ENCODE measurements around the gene MYOZ1.
A peak's percentile ranks its signal among the peaks of the same experiment; 100 is the strongest.
"Not testable (repeated sequence)": the region's sequence is repeated elsewhere in the genome, so short reads cannot be mapped to it uniquely, and the experiment has no call there.

MYOZ1 gene

GRCh38 chr10:73625004-73625883 is 16.0 kb downstream of the MYOZ1 start:
- Histone ChIP-seq H3K9me3 (ENCODE audit: control insufficient read depth, low read depth, low read length) (no peaks in the 10 kb centered on the region), H3K27ac (ENCODE audit: low read length) (peak overlapping the region; percentile 78), H3K4me1 (ENCODE audit: control insufficient read depth, low read depth, low read length) (peaks cover 6% of the 10 kb centered on the region), H3K9ac (ENCODE audit: low read length) (peak overlapping the region; percentile 100), H3K27me3 (ENCODE audit: control insufficient read depth, insufficient read depth, low read length) (no peaks in the 10 kb centered on the region), H3K36me3 (ENCODE audit: control insufficient read depth, low read depth, low read length) (no peaks in the 10 kb centered on the region), H3K4me3 (ENCODE audit: low read length) (peak overlapping the region; percentile 100)

GRCh38 chr10:73623056-73623455 is 18.2 kb downstream of the MYOZ1 start:
- no peaks in the 10 kb centered on the region for H3K36me3 ChIP-seq (ENCODE audit: control insufficient read depth, low read depth, low read length)
- H3K9ac ChIP-seq (ENCODE audit: low read length), result no peak overlapping the region
- H3K27me3 ChIP-seq (ENCODE audit: control insufficient read depth, insufficient read depth, low read length), result no peaks in the 10 kb centered on the region
- no peak overlapping the region for H3K4me3 ChIP-seq (ENCODE audit: low read length)
- H3K4me1 ChIP-seq (ENCODE audit: control insufficient read depth, low read depth, low read length), result peaks cover 6% of the 10 kb centered on the region
- no peaks in the 10 kb centered on the region for H3K9me3 ChIP-seq (ENCODE audit: control insufficient read depth, low read depth, low read length)
- H3K27ac ChIP-seq (ENCODE audit: low read length), result no peak overlapping the region

GRCh38 chr10:73620974-73621373 is 20.3 kb downstream of the MYOZ1 start:
- not testable (repeated sequence) for H3K27me3 ChIP-seq (ENCODE audit: control insufficient read depth, insufficient read depth, low read length); H3K27ac ChIP-seq (ENCODE audit: low read length); H3K4me1 ChIP-seq (ENCODE audit: control insufficient read depth, low read depth, low read length); H3K36me3 ChIP-seq (ENCODE audit: control insufficient read depth, low read depth, low read length); H3K9ac ChIP-seq (ENCODE audit: low read length); H3K4me3 ChIP-seq (ENCODE audit: low read length); H3K9me3 ChIP-seq (ENCODE audit: control insufficient read depth, low read depth, low read length)

GRCh38 chr10:73617143-73617542 is 24.1 kb downstream of the MYOZ1 start:
- not testable (repeated sequence) for H3K4me3 ChIP-seq (ENCODE audit: low read length); H3K9me3 ChIP-seq (ENCODE audit: control insufficient read depth, low read depth, low read length); H3K9ac ChIP-seq (ENCODE audit: low read length); H3K27ac ChIP-seq (ENCODE audit: low read length); H3K36me3 ChIP-seq (ENCODE audit: control insufficient read depth, low read depth, low read length); H3K4me1 ChIP-seq (ENCODE audit: control insufficient read depth, low read depth, low read length); H3K27me3 ChIP-seq (ENCODE audit: control insufficient read depth, insufficient read depth, low read length)

- Histone ChIP-seq H3K27me3 (ENCODE audit: control insufficient read depth, insufficient read depth, low read length) (no peaks in the 10 kb centered on the region), H3K36me3 (ENCODE audit: control insufficient read depth, low read depth, low read length) (no peaks in the 10 kb centered on the region), H3K9me3 (ENCODE audit: control insufficient read depth, low read depth, low read length) (no peaks in the 10 kb centered on the region), H3K27ac (ENCODE audit: low read length) (no peak overlapping the region), H3K9ac (ENCODE audit: low read length) (no peak overlapping the region), H3K4me3 (ENCODE audit: low read length) (no peak overlapping the region), H3K4me1 (ENCODE audit: control insufficient read depth, low read depth, low read length) (no peaks in the 10 kb centered on the region)
These were observed 26.6 kb downstream of the MYOZ1 start for GRCh38 chr10:73614720-73615119.

GRCh38 chr10:73609116-73609515 is 32.2 kb downstream of the MYOZ1 start:
- H3K9me3 ChIP-seq (ENCODE audit: control insufficient read depth, low read depth, low read length), result no peaks in the 10 kb centered on the region
- no peak overlapping the region for H3K4me3 ChIP-seq (ENCODE audit: low read length)
- no peak overlapping the region for H3K9ac ChIP-seq (ENCODE audit: low read length)
- no peaks in the 10 kb centered on the region for H3K4me1 ChIP-seq (ENCODE audit: control insufficient read depth, low read depth, low read length)
- no peaks in the 10 kb centered on the region for H3K27me3 ChIP-seq (ENCODE audit: control insufficient read depth, insufficient read depth, low read length)
- H3K27ac ChIP-seq (ENCODE audit: low read length), result no peak overlapping the region
- H3K36me3 ChIP-seq (ENCODE audit: control insufficient read depth, low read depth, low read length), result peaks cover 2% of the 10 kb centered on the region

GRCh38 chr10:73601486-73601921 is 39.8 kb downstream of the MYOZ1 start:
- Histone ChIP-seq H3K4me3 (ENCODE audit: low read length) (no peak overlapping the region), H3K27ac (ENCODE audit: low read length) (no peak overlapping the region), H3K9me3 (ENCODE audit: control insufficient read depth, low read depth, low read length) (no peaks in the 10 kb centered on the region), H3K9ac (ENCODE audit: low read length) (no peak overlapping the region), H3K36me3 (ENCODE audit: control insufficient read depth, low read depth, low read length) (peaks cover 2% of the 10 kb centered on the region), H3K27me3 (ENCODE audit: control insufficient read depth, insufficient read depth, low read length) (no peaks in the 10 kb centered on the region), H3K4me1 (ENCODE audit: control insufficient read depth, low read depth, low read length) (peaks cover 8% of the 10 kb centered on the region)

GRCh38 chr10:73597346-73597745 is 43.9 kb downstream of the MYOZ1 start:
- no peak overlapping the region for H3K9ac ChIP-seq (ENCODE audit: low read length)
- H3K9me3 ChIP-seq (ENCODE audit: control insufficient read depth, low read depth, low read length), result no peaks in the 10 kb centered on the region
- H3K27ac ChIP-seq (ENCODE audit: low read length), result no peak overlapping the region
- no peaks in the 10 kb centered on the region for H3K36me3 ChIP-seq (ENCODE audit: control insufficient read depth, low read depth, low read length)
- H3K4me3 ChIP-seq (ENCODE audit: low read length), result no peak overlapping the region
- peaks cover 13% of the 10 kb centered on the region for H3K4me1 ChIP-seq (ENCODE audit: control insufficient read depth, low read depth, low read length)
- no peaks in the 10 kb centered on the region for H3K27me3 ChIP-seq (ENCODE audit: control insufficient read depth, insufficient read depth, low read length)

GRCh38 chr10:73593812-73594211 is 47.5 kb downstream of the MYOZ1 start:
- Histone ChIP-seq H3K36me3 (ENCODE audit: control insufficient read depth, low read depth, low read length) (no peaks in the 10 kb centered on the region), H3K9me3 (ENCODE audit: control insufficient read depth, low read depth, low read length) (no peaks in the 10 kb centered on the region), H3K9ac (ENCODE audit: low read length) (no peak overlapping the region), H3K27me3 (ENCODE audit: control insufficient read depth, insufficient read depth, low read length) (no peaks in the 10 kb centered on the region), H3K4me1 (ENCODE audit: control insufficient read depth, low read depth, low read length) (peaks cover 36% of the 10 kb centered on the region), H3K27ac (ENCODE audit: low read length) (no peak overlapping the region), H3K4me3 (ENCODE audit: low read length) (no peak overlapping the region)

GRCh38 chr10:73593110-73593509 is 48.2 kb downstream of the MYOZ1 start:
- H3K4me1 ChIP-seq (ENCODE audit: control insufficient read depth, low read depth, low read length), result peaks cover 36% of the 10 kb centered on the region
- H3K4me3 ChIP-seq (ENCODE audit: low read length), result no peak overlapping the region
- no peak overlapping the region for H3K27ac ChIP-seq (ENCODE audit: low read length)
- no peak overlapping the region for H3K9ac ChIP-seq (ENCODE audit: low read length)
- no peaks in the 10 kb centered on the region for H3K9me3 ChIP-seq (ENCODE audit: control insufficient read depth, low read depth, low read length)
- no peaks in the 10 kb centered on the region for H3K27me3 ChIP-seq (ENCODE audit: control insufficient read depth, insufficient read depth, low read length)
- no peaks in the 10 kb centered on the region for H3K36me3 ChIP-seq (ENCODE audit: control insufficient read depth, low read depth, low read length)

- peaks cover 36% of the 10 kb centered on the region for H3K4me1 ChIP-seq (ENCODE audit: control insufficient read depth, low read depth, low read length)
- no peaks in the 10 kb centered on the region for H3K36me3 ChIP-seq (ENCODE audit: control insufficient read depth, low read depth, low read length)
- peak overlapping the region; percentile 64 for H3K4me3 ChIP-seq (ENCODE audit: low read length)
- H3K9me3 ChIP-seq (ENCODE audit: control insufficient read depth, low read depth, low read length), result no peaks in the 10 kb centered on the region
- peak overlapping the region; percentile 93 for H3K9ac ChIP-seq (ENCODE audit: low read length)
- H3K27ac ChIP-seq (ENCODE audit: low read length), result peak overlapping the region; percentile 96
- H3K27me3 ChIP-seq (ENCODE audit: control insufficient read depth, insufficient read depth, low read length), result no peaks in the 10 kb centered on the region
These were observed 49.2 kb downstream of the MYOZ1 start for GRCh38 chr10:73591935-73592699.

Data from iPS-18a (cell line).